Measurements from ENCODE around the gene ARID1B. TPM values are rescaled to one million over a fixed set of nuclear protein-coding genes. Genes with fewer than 3 reads are reported as not detected.

Gene ARID1B
- total RNA-seq, 1 experiment from 2014 or later, result 13.9 TPM

DNA sequence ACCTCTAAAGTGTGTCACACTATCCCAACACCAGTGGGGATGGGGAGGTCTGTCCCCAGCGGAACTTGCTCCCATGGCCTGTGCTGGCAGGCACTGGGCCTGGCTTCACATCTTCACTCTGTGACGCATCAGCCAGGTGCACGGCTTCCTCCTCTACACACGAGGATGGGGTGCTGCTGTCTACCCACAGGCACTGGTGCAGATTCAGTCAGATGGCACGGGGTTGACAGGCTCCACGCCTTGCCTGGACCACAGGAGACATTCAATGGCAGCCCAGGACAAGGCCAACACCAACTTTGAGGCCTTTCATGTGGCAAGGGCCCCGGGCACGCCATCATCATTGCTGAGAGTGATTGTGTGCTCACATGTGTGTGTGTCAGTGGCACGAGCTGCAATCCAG lies 453.7 kb downstream of the ARID1B start:
- DNase-seq (ENCODE audit: low read depth in 1 of 2, low spot score in 2 of 2), result no peak
- Histone ChIP-seq H3K9me3 (replicated peaks) (0 out of 2 replicates have a peak, but pooled peaks cover 2% of the 10 kb centered on the region), H3K27me3 (replicated peaks) (peaks cover 7% of the 10 kb centered on the region), H3K4me1 (replicated peaks) (peaks cover 10% of the 10 kb centered on the region; the same call in 1 of the 2 replicates), H3K27ac (no peak overlapping the region), H3K36me3 (no peaks in the 10 kb centered on the region), H3K4me3 (no peak overlapping the region)

DNA sequence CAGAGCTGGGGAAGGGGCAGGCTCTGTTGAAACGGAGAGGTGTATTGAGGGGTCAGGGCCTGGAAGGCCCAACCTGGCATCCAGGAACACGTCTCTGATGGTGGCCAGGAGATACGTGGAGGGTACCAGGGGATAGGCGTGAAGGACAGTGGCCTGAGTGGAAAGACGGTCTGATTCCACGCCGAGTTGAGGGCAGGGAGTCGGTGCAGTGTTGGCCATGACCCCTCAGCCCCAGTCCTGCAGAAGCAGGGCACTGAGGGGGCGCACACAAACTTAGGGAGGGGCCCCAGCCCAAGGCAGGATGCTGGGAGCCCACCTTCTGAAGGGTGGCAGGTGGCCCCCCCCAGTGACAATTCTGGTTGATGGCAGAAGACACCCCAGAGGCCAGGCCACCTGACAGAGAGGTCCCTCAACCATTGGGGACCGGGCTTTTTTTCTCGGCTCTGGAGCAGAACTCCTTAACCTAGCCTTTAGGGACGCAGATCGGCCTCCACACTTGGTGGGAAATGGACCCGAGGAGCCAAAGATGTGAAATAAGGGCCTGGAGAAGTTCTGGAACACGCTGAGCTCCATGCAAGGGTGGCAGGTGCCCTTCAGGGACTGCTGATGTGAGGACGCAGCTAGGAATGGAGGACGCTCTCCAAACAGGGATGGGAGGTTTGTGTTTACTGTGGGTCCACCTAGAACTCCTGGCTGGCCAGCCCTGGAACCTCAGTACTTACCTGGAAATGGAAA lies 455.1 kb downstream of the ARID1B start:
- 0 out of 2 replicates have a peak, but pooled peaks cover 2% of the 10 kb centered on the region for H3K9me3 ChIP-seq (replicated peaks)
- H3K27ac ChIP-seq, result no peak overlapping the region
- H3K27me3 ChIP-seq (replicated peaks), result peaks cover 19% of the 10 kb centered on the region
- no peak overlapping the region for H3K4me3 ChIP-seq
- DNase-seq (ENCODE audit: low read depth in 1 of 2, low spot score in 2 of 2), result no peak
- peaks cover 16% of the 10 kb centered on the region for H3K4me1 ChIP-seq (replicated peaks)
- H3K36me3 ChIP-seq, result no peaks in the 10 kb centered on the region

DNA sequence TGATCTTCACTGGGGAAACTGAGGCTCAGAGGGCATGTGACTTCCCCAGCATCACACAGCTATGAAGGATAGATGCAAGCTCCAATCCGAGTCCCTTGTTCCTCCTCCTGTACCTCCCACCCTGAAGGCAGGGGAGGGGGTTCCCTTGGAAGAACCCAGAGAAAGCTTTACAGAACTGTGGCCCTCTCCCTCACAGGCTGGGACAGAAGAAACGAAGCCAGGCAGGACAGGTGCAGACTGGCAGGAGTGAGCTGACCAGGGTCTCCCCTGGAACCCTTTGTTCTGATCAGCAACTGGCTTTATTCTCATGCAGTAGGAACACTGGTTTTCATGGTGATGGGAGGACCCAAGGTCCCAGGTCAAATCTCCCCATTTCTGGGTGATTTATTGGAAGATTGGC lies 456.0 kb downstream of the ARID1B start:
- peaks cover 16% of the 10 kb centered on the region for H3K4me1 ChIP-seq (replicated peaks)
- DNase-seq (ENCODE audit: low read depth in 1 of 2, low spot score in 2 of 2), result no peak
- H3K27ac ChIP-seq, result no peak overlapping the region
- H3K9me3 ChIP-seq (replicated peaks), result 0 out of 2 replicates have a peak, but pooled peaks cover 2% of the 10 kb centered on the region
- H3K27me3 ChIP-seq (replicated peaks), result peaks cover 19% of the 10 kb centered on the region
- no peaks in the 10 kb centered on the region for H3K36me3 ChIP-seq
- no peak overlapping the region for H3K4me3 ChIP-seq

DNA sequence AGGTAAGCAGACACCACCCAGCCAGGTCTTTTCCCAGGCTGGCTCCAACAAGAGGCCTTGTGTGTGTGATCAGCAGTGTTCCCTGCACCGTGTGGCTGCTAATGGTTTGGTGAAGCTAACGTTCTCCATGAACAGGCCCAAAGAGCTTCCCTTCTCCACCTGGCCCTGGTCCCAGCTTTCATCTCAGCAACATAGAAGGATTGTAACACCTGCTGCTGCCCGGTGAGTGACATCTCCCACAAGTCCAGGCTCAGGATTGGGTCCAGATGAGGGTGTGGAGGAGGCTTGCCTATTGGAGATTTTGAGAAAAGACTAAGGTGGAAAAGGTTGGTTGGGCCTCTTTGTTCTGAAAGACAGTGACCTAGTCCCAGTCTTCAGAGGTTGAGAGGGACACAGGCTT lies 456.5 kb downstream of the ARID1B start:
- H3K27me3 ChIP-seq (replicated peaks), result peaks cover 19% of the 10 kb centered on the region
- no peak overlapping the region for H3K4me3 ChIP-seq
- H3K36me3 ChIP-seq, result no peaks in the 10 kb centered on the region
- peaks cover 16% of the 10 kb centered on the region for H3K4me1 ChIP-seq (replicated peaks)
- H3K27ac ChIP-seq, result no peak overlapping the region
- 0 out of 2 replicates have a peak, but pooled peaks cover 2% of the 10 kb centered on the region for H3K9me3 ChIP-seq (replicated peaks)
- no peak for DNase-seq (ENCODE audit: low read depth in 1 of 2, low spot score in 2 of 2)

DNA sequence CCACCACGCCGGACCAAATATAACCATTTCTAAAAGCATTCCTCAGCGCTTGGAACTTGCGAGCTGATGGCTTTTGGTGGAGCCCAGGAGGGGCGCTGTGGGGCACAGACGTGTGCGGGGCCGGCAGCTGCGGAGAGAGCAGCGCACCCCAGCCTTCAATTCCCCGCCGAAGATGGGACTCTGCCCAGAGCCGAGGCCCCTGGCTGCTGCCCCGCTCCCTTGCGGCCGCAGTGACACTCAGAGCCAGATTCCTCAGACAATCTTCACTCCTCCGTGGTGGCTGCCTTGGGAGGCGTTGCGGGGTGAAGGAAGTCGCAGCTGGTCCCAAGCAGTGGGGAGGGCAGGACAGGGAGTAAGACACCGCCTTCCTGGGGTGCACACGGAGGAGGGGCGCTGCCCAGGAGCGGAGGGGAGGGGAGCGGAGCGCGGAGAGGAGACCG lies 458.4 kb downstream of the ARID1B start:
- Histone ChIP-seq H3K4me3 (peak overlapping the region; percentile 20), H3K9me3 (replicated peaks) (0 out of 2 replicates have a peak, but pooled peaks cover 2% of the 10 kb centered on the region), H3K4me1 (replicated peaks) (peaks cover 23% of the 10 kb centered on the region), H3K27me3 (replicated peaks) (peaks cover 19% of the 10 kb centered on the region), H3K27ac (no peak overlapping the region), H3K36me3 (no peaks in the 10 kb centered on the region)
- peak in 1 of 2 experiments; percentile 42 for DNase-seq (ENCODE audit: low read depth in 1 of 2, low spot score in 2 of 2)

DNA sequence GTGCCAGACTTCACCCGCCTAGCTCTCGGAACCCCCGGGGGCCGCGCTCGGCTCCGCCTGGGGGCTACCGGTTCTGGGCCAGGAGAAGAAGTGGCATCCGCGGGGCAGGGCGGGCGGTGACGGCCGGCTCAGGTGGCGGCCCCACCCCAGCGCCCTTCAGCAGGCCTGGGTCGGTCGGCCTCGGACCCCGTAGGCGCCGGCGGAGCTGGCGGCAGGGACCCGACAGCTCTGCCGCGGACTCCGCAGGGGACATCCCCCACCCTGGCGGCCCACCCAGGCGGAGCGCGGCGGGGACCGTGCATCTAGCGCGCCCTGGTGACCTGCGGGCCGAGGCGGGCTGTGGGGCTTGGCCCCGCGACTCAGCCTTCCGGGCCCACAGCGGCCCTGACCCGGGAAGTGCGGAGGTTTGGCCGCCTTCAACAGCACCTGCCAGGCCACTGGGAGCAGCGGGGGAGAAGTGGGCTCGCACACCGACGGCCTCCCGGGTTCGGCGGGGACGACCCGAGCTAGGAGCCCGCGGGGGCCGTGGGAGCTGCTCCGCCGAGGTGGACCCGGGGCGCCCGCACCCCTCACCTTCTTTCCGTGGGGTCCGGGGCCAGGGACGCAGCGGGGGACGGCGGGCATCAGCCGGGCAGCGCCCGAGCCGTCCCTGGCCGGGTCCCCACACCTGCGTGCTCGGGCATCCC lies 459.0 kb downstream of the ARID1B start:
- DNase-seq (ENCODE audit: low read depth in 1 of 2, low spot score in 2 of 2), result no peak
- no peaks in the 10 kb centered on the region for H3K36me3 ChIP-seq
- H3K27ac ChIP-seq, result no peak overlapping the region
- peaks cover 4% of the 10 kb centered on the region; the same call in 1 of the 2 replicates for H3K9me3 ChIP-seq (replicated peaks)
- peak overlapping the region; percentile 20 for H3K4me3 ChIP-seq
- peaks cover 19% of the 10 kb centered on the region for H3K27me3 ChIP-seq (replicated peaks)
- H3K4me1 ChIP-seq (replicated peaks), result peaks cover 23% of the 10 kb centered on the region

DNA sequence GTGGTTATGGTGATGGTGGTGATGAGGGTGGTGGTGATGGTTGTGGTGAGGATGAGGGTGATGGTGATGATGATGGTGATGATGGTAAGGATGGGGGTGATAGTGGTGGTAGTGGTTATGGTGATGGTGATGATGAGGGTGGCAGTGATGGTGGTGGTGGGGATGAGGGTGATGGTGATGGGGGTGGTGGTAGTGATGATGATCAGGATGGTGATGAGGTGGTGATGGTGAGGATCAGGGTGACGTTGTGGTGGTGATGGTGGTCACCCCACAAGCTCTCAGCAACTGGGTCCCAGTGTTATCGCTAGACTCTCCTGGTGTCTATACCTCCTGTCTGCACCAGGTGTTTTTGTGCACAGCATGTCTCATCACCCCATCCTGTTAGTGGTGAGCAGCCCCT lies 461.2 kb downstream of the ARID1B start:
- Histone ChIP-seq H3K4me3 (no peak overlapping the region), H3K27me3 (replicated peaks) (peaks cover 19% of the 10 kb centered on the region), H3K36me3 (no peaks in the 10 kb centered on the region), H3K9me3 (replicated peaks) (peaks cover 6% of the 10 kb centered on the region; the same call in 1 of the 2 replicates), H3K4me1 (replicated peaks) (peaks cover 23% of the 10 kb centered on the region), H3K27ac (no peak overlapping the region)
- no peak for DNase-seq (ENCODE audit: low read depth in 1 of 2, low spot score in 2 of 2)

DNA sequence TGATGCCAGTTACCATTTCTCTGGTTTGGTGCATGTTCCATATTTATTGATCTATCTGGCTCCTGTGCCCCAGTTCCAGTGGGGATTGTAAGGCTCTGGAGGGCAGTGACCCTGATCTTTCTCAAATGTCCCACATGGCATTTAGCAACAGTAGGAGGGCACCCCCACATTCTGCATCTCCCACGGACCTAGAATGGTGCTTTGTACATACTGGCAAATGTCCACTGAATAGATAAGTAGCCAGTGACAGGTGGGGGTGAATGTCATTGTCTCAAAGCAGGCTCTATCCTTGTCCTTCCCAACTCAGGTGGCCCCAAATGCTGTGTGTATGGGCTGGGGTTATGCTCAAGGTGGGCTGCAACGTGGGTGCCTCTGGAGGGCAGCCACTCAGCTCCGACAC lies 462.0 kb downstream of the ARID1B start:
- H3K36me3 ChIP-seq, result no peaks in the 10 kb centered on the region
- DNase-seq (ENCODE audit: low read depth in 1 of 2, low spot score in 2 of 2), result no peak
- peaks cover 6% of the 10 kb centered on the region; the same call in 1 of the 2 replicates for H3K9me3 ChIP-seq (replicated peaks)
- H3K4me3 ChIP-seq, result no peak overlapping the region
- peaks cover 19% of the 10 kb centered on the region for H3K27me3 ChIP-seq (replicated peaks)
- no peak overlapping the region for H3K27ac ChIP-seq
- H3K4me1 ChIP-seq (replicated peaks), result peaks cover 23% of the 10 kb centered on the region

DNA sequence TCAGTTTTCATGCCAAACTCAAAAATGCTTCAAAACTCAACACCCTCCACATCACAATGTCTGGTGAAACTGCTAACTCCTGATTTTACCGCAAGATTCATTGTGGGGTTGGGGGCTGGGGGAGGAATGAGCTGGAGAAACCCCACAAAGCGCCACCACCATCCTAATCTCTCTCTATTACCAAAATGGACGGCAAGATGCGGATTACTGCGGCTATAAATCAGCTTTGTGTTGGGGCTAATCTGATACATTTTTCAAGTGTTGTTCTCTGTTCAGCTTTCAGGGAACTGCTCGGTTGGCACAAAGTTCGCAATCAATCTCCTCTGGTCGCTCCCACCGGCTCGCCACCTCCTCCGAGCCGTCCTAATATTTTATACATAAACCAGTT lies 462.5 kb downstream of the ARID1B start:
- H3K4me1 ChIP-seq (replicated peaks), result peaks cover 23% of the 10 kb centered on the region
- H3K27ac ChIP-seq, result no peak overlapping the region
- H3K4me3 ChIP-seq, result no peak overlapping the region
- no peaks in the 10 kb centered on the region for H3K36me3 ChIP-seq
- H3K9me3 ChIP-seq (replicated peaks), result peaks cover 5% of the 10 kb centered on the region; the same call in 1 of the 2 replicates
- no peak for DNase-seq (ENCODE audit: low read depth in 1 of 2, low spot score in 2 of 2)
- peaks cover 19% of the 10 kb centered on the region for H3K27me3 ChIP-seq (replicated peaks)

DNA sequence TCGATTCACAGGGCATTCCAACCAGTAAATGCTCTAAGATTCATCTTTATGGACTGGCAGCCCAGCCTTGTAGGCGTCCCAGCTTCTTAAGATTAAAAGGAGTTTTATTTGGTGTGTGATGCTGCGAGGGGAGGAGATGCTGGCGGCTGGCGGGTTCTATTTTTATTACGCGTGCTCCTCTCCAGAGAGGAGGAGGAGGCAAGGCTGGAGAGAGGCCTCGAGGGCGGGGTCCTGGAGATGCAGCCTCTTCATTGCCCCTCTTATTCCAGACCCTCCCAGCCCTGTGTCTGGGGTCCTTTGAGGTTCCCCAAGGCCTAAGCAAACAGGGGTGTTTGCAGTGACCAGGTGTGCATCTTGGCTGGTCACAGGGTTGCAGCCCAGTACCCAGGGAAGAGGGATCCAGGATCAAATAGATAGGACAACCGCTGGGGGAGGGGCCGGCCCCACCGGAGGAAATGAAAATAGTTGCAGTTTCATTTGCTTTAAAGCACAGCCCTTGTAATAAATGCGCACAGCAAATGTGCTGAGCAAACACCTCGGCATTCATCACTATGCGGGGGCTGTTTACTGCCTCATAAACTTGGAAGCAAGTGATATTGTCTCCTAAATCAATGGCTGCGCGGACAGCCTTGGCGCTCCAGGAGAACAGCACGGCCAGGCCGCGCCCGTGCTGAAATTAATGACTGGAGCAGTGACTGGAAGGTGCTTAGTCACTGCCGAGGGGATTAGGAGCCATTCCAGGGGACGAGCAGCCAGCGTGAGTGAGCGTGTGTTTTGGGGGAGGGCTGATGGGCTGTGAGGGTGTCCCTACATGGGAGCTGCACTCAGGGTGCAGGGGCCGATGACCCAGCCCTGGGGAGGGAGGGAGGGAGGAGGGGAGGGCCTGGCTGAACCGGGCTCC lies 463.1 kb downstream of the ARID1B start:
- peaks cover 19% of the 10 kb centered on the region for H3K4me1 ChIP-seq (replicated peaks)
- H3K9me3 ChIP-seq (replicated peaks), result peaks cover 4% of the 10 kb centered on the region; the same call in 1 of the 2 replicates
- peaks cover 17% of the 10 kb centered on the region for H3K27me3 ChIP-seq (replicated peaks)
- no peak for DNase-seq (ENCODE audit: low read depth in 1 of 2, low spot score in 2 of 2)
- H3K27ac ChIP-seq, result no peak overlapping the region
- no peaks in the 10 kb centered on the region for H3K36me3 ChIP-seq
- 0 out of 2 replicates have a peak overlapping the region, but pooled peaks have one; percentile 16 for H3K4me3 ChIP-seq

DNA sequence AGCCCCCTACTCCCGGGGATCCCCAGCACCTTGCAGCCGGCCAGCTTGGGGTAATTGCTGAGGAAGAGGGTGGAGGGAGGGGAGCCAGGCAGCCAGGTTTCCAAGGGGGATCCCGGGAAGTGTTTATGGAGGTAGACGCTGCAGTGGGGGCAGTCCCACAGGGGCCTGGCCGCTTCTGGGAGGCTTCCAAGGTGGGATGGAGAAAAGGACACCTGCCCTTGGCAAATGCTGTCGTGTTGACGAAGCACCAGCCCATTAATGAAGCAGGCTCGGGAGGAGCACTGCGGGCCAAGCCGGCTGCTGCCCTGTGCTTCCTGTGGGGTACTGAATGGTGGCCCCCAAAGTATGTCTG lies 463.8 kb downstream of the ARID1B start:
- H3K9me3 ChIP-seq (replicated peaks), result peaks cover 4% of the 10 kb centered on the region; the same call in 1 of the 2 replicates
- no peak overlapping the region for H3K4me3 ChIP-seq
- no peak for DNase-seq (ENCODE audit: low read depth in 1 of 2, low spot score in 2 of 2)
- peaks cover 11% of the 10 kb centered on the region for H3K27me3 ChIP-seq (replicated peaks)
- peaks cover 13% of the 10 kb centered on the region for H3K4me1 ChIP-seq (replicated peaks)
- no peaks in the 10 kb centered on the region for H3K36me3 ChIP-seq
- H3K27ac ChIP-seq, result no peak overlapping the region

DNA sequence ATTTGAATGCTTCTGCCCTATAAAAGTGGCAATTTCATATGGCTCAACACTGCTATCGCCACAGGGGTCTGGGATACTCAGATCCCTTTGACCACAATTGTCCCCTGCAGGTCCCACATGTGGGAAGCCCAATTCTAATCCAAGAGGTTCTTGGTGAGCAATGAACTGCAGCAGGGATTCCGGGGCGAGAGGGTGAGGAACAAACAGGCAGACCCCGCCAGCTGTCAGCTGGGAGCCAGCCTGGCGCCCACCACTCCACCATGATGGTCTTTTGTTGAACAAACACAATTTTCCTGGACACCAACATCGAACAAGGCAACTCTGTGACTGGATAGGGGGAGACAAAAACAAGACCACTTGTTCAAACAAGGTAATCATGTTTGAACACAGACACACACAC lies 465.6 kb downstream of the ARID1B start:
- Histone ChIP-seq H3K4me3 (no peak overlapping the region), H3K4me1 (replicated peaks) (peaks cover 7% of the 10 kb centered on the region), H3K27ac (no peak overlapping the region), H3K27me3 (replicated peaks) (no peaks in the 10 kb centered on the region), H3K9me3 (replicated peaks) (peaks cover 4% of the 10 kb centered on the region; the same call in 1 of the 2 replicates), H3K36me3 (no peaks in the 10 kb centered on the region)
- DNase-seq (ENCODE audit: low read depth in 1 of 2, low spot score in 2 of 2), result no peak

DNA sequence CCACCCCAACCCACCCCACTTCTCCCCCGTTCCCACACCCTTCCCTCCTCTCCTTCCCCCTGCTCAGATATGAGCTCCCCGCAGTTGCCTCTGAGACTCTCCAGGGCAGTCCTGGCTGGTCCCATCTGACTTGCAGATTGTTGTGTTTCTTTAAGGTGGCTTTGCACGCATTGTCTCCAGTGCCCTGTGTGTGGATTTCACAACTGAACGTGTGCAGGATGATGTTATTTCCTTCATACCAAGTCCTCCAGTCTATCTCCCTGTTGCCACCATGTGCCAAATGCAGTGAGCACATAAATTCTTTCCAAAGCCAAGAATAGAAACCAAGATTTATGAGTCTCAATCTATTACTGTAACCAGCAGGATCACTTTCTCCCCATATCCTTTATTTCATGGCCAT lies 467.0 kb downstream of the ARID1B start:
- H3K4me1 ChIP-seq (replicated peaks), result peaks cover 7% of the 10 kb centered on the region
- no peak overlapping the region for H3K4me3 ChIP-seq
- DNase-seq (ENCODE audit: low read depth in 1 of 2, low spot score in 2 of 2), result no peak
- H3K36me3 ChIP-seq, result no peaks in the 10 kb centered on the region
- H3K27me3 ChIP-seq (replicated peaks), result no peaks in the 10 kb centered on the region
- no peak overlapping the region for H3K27ac ChIP-seq
- H3K9me3 ChIP-seq (replicated peaks), result peaks cover 8% of the 10 kb centered on the region
